ENCODE measurements around the gene NKX2-2. TPM values are rescaled to one million over a fixed set of nuclear protein-coding genes. Genes with fewer than 3 reads are reported as not detected.

NKX2-2 gene
- total RNA-seq, 1 experiment from 2014 or later, result not detected

GRCh38 chr20:21527908-21528307, 14.0 kb upstream of the NKX2-2 start:
- Mint-ChIP-seq H3K27ac (ENCODE audit: unreplicated experiment) (no peak overlapping the region), H3K36me3 (ENCODE audit: insufficient read depth, unreplicated experiment) (no peaks in the 10 kb centered on the region), H3K9me3 (ENCODE audit: low read depth, unreplicated experiment) (no peaks in the 10 kb centered on the region), H3K4me3 (ENCODE audit: low read depth, unreplicated experiment) (no peak overlapping the region), H3K4me1 (ENCODE audit: low read depth, unreplicated experiment) (no peaks in the 10 kb centered on the region), H3K27me3 (ENCODE audit: unreplicated experiment) (peaks cover 12% of the 10 kb centered on the region)
- no peak for DNase-seq
- CTCF ChIA-PET, result no interaction called here
- intact Hi-C loops (cut with micrococcal nuclease; ENCODE audit: unreplicated experiment), result no loop called here
- no TSS peak for BruUV-seq (replicated peaks)
- TF ChIP-seq CTCF (IDR thresholded peaks at IDR 0.05; ENCODE audit: unreplicated experiment), result no peak

GRCh38 chr20:21526776-21527175, 12.9 kb upstream of the NKX2-2 start:
- CTCF ChIA-PET, result no interaction called here
- no peak for TF ChIP-seq CTCF (IDR thresholded peaks at IDR 0.05; ENCODE audit: unreplicated experiment)
- no peaks in the 10 kb centered on the region for H3K4me1 Mint-ChIP-seq (ENCODE audit: low read depth, unreplicated experiment)

GRCh38 chr20:21523895-21524294, 10.0 kb upstream of the NKX2-2 start:
- Mint-ChIP-seq H3K9me3 (ENCODE audit: low read depth, unreplicated experiment) (no peaks in the 10 kb centered on the region), H3K36me3 (ENCODE audit: insufficient read depth, unreplicated experiment) (no peaks in the 10 kb centered on the region), H3K4me1 (ENCODE audit: low read depth, unreplicated experiment) (no peaks in the 10 kb centered on the region), H3K4me3 (ENCODE audit: low read depth, unreplicated experiment) (no peak overlapping the region), H3K27me3 (ENCODE audit: unreplicated experiment) (peaks cover 12% of the 10 kb centered on the region), H3K27ac (ENCODE audit: unreplicated experiment) (no peak overlapping the region)
- BruUV-seq (replicated peaks), result no TSS peak
- intact Hi-C loops (cut with micrococcal nuclease; ENCODE audit: unreplicated experiment), result no loop called here
- CTCF ChIA-PET, result no interaction called here
- no peak for TF ChIP-seq CTCF (IDR thresholded peaks at IDR 0.05; ENCODE audit: unreplicated experiment)
- no peak for DNase-seq

More at GRCh38 chr20:21526776-21527175, 12.9 kb upstream of the NKX2-2 start:
- intact Hi-C loops (cut with micrococcal nuclease; ENCODE audit: unreplicated experiment), result no loop called here
- DNase-seq, result no peak
- Mint-ChIP-seq H3K9me3 (ENCODE audit: low read depth, unreplicated experiment) (no peaks in the 10 kb centered on the region), H3K27me3 (ENCODE audit: unreplicated experiment) (peaks cover 12% of the 10 kb centered on the region), H3K4me3 (ENCODE audit: low read depth, unreplicated experiment) (no peak overlapping the region), H3K27ac (ENCODE audit: unreplicated experiment) (no peak overlapping the region), H3K36me3 (ENCODE audit: insufficient read depth, unreplicated experiment) (no peaks in the 10 kb centered on the region)
- no TSS peak for BruUV-seq (replicated peaks)

- BruUV-seq (replicated peaks), result no TSS peak
- Mint-ChIP-seq H3K27ac (ENCODE audit: unreplicated experiment) (no peak overlapping the region), H3K9me3 (ENCODE audit: low read depth, unreplicated experiment) (no peaks in the 10 kb centered on the region), H3K4me1 (ENCODE audit: low read depth, unreplicated experiment) (no peaks in the 10 kb centered on the region), H3K36me3 (ENCODE audit: insufficient read depth, unreplicated experiment) (no peaks in the 10 kb centered on the region), H3K27me3 (ENCODE audit: unreplicated experiment) (peaks cover 12% of the 10 kb centered on the region), H3K4me3 (ENCODE audit: low read depth, unreplicated experiment) (no peak overlapping the region)
- no peak for DNase-seq
- CTCF ChIA-PET, result no interaction called here
- intact Hi-C loops (cut with micrococcal nuclease; ENCODE audit: unreplicated experiment), result no loop called here
- TF ChIP-seq CTCF (IDR thresholded peaks at IDR 0.05; ENCODE audit: unreplicated experiment), result no peak
Measured at GRCh38 chr20:21523281-21523868, 9.5 kb upstream of the NKX2-2 start.

Measured in Calu3 (cell line).